Mesodermal cell (in vitro differentiated cells): ENCODE data around the gene EHBP1L1.

Experiments used
- H3K27ac ChIP-seq: 2 replicates; pipeline ENCODE4 v1.7.0; 2013; ENCODE audit warnings: mild to moderate bottlenecking, low read depth, low read length, moderate library complexity; ENCODE audit not compliant: severe bottlenecking
- H3K36me3 ChIP-seq: 2 replicates; pipeline ENCODE4 v1.7.1; 2013; ENCODE audit warnings: mild to moderate bottlenecking, low read length, moderate library complexity; ENCODE audit not compliant: control insufficient read depth, insufficient read depth
- H3K4me1 ChIP-seq: one replicate; pipeline ENCODE4 v1.7.1; 2013; ENCODE audit warnings: mild to moderate bottlenecking, low read length; ENCODE audit not compliant: insufficient read depth, control insufficient read depth, poor library complexity, severe bottlenecking
- H3K4me3 ChIP-seq: 2 replicates; pipeline ENCODE4 v1.7.0; 2013; ENCODE audit warnings: low read length, control low read depth, mild to moderate bottlenecking; ENCODE audit not compliant: insufficient read depth, poor library complexity, severe bottlenecking; ENCODE audit errors: extremely low read depth
- H3K9me3 ChIP-seq: 2 replicates; pipeline ENCODE4 v1.7.1; 2013; ENCODE audit warnings: mild to moderate bottlenecking, low read length, moderate library complexity; ENCODE audit not compliant: control insufficient read depth
- WGBS, 2 experiments: methylation state at CpG; one replicate each; pipeline ENCODE4 v1.1.5; 2013; ENCODE audit warnings: missing lambda C conversion rate in 2 of 2; ENCODE audit not compliant: insufficient coverage in 2 of 2; 5-methylcytosine and 5-hydroxymethylcytosine counted together

EHBP1L1 gene

DNA sequence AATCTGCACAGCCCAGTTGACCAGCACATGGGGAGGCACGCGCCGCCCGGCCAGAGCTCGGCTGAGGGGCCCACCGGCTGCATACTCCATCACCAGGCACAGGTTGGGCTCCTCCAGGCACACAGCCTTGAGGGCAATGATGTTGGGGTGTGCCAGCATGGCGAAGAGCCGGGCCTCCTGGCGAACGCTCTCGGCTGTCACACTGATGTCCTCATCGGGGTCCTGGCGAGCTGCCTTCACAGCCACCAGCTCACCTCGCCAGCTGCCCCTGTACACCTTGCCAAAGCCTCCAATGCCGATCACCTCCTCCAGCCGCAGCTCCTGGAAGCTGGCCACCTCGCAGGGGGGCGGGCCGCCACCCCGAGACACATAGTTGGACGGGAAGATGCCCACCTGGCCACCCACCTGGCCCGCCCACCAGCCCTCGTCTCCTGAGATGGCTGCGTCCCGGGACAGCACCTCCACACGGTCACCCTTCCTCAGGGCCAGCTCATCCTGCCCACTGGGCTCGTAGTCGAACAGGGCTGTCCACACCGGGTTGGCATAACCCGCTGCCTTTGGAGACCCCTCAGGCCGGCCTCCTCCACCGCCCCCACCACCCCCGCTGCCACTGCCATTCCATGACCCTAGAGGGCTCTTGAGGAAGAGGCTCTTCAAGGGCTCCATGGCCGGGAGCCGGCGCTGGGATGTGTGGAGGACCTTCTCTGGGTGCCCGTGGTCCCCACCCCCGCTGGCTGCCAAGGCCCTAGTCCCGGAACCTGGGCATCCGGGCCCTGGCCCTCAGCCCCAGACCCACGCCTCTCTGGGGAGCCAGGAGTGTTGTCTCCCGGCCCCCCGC lies 37.5 kb downstream of the EHBP1L1 start:
- Histone ChIP-seq H3K27ac (peak overlapping the region; percentile 79), H3K4me1 (peaks cover 38% of the 10 kb centered on the region)

GRCh38 chr11:65615229-65615949 lies 39.5 kb downstream of the EHBP1L1 start, which contains the start of gene PCNX3:
Gene PCNX3, plus strand, starts transcription at chr11:65615776. Its CDS starts 536 bp downstream, at chr11:65616312.
- Histone ChIP-seq H3K4me3 (peak within 1 kb of the TSS; percentile 85), H3K27ac (peak within 1 kb of the TSS; percentile 83), H3K9me3 (no peaks in the 10 kb centered on the region), H3K4me1 (peaks cover 36% of the 10 kb centered on the region), H3K36me3 (peaks cover 57% of the 10 kb centered on the region)
- WGBS, 2 experiments = 0 to 1% methylated on average over 43 to 55 of the region's 55 CpGs

More for the DNA sequence above, 37.5 kb downstream of the EHBP1L1 start:
- 67 to 73% methylated on average over 29 to 37 of the region's 43 CpGs for WGBS, 2 experiments
- Histone ChIP-seq H3K9me3 (no peaks in the 10 kb centered on the region), H3K4me3 (peak overlapping the region; percentile 84), H3K36me3 (peaks cover 57% of the 10 kb centered on the region)

GRCh38 chr11:65615950-65616574 lies 40.2 kb downstream of the EHBP1L1 start:
- Histone ChIP-seq H3K27ac (peak overlapping the region; percentile 83), H3K36me3 (peaks cover 57% of the 10 kb centered on the region), H3K4me3 (peak overlapping the region; percentile 85), H3K9me3 (no peaks in the 10 kb centered on the region), H3K4me1 (peaks cover 29% of the 10 kb centered on the region)
- 0 to 4% methylated on average over 35 to 36 of the region's 50 CpGs for WGBS, 2 experiments

- Histone ChIP-seq H3K4me1 (peaks cover 24% of the 10 kb centered on the region), H3K36me3 (peaks cover 59% of the 10 kb centered on the region), H3K4me3 (peak overlapping the region; percentile 85), H3K9me3 (no peaks in the 10 kb centered on the region), H3K27ac (no peak overlapping the region)
- WGBS, 2 experiments = 82 to 88% methylated on average over 7 to 8 of the region's 10 CpGs
Observed at GRCh38 chr11:65616575-65617001, 40.7 kb downstream of the EHBP1L1 start.

DNA sequence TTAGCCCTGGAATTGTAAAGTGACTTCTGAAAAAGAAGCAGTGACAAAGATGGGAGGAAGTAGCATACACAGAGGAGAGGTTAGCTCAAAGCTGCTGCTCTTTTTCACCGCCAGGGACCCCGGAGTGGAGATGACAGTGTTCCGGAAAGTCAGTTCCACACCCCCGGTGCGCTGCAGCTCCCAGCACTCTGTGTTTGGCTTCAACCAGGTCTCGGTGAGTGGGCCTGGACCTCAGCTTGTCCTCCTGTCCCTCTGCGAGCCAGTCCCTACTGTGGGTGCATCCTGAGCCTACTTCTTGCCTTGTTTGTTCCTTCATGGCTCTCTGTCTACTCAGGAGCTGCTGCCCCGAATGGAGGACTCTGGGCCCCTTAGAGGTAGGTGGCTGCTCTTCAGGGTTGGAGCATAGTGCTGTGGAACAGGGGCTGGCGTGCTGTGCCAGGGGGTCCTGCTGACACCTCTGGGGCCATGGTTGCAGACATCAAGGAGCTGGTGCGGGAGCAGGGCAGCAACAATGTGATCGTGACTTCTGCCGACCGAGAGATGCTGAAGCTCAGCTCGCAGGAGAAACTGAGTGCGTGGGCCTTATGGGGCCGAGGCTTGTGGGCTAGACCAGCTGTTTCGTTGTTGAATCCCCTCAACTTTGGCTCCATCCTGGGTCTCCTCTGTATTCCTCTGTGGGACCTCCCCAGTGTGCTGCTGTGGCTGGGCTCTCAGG lies 41.4 kb downstream of the EHBP1L1 start:
- 94 to 97% methylated on average over 17 of the region's 17 CpGs for WGBS, 2 experiments
- H3K36me3 ChIP-seq = peaks cover 64% of the 10 kb centered on the region
- peak overlapping the region; percentile 85 for H3K4me3 ChIP-seq

DNA sequence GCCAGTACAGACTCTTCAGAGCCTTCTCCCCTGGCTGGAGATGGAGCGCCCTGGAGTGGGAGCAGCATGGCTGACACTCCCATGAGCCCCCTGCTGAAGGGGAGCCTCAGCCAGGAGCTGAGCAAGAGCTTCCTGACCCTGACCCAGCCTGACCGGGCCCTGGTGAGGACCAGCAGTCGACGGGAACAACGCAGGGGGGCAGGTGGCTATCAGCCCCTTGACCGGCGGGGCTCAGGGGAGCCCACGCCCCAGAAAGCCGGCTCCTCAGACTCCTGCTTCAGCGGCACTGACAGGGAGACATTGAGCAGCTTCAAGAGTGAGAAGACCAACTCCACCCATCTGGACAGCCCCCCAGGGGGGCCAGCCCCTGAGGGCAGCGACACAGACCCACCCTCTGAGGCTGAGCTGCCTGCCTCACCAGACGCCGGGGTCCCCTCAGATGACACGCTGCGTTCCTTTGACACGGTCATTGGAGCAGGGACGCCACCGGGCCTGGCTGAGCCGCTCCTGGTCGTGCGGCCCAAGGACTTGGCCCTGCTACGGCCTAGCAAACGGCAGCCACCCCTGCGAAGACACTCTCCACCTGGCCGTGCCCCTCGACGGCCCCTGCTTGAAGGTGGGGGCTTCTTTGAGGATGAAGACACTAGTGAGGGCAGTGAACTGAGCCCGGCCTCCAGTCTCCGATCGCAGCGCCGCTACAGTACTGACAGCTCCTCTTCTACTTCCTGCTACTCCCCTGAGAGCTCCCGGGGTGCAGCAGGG lies 42.3 kb downstream of the EHBP1L1 start:
- H3K9me3 ChIP-seq = no peaks in the 10 kb centered on the region
- 96% methylated on average over 26 to 29 of the region's 33 CpGs for WGBS, 2 experiments
- no peak overlapping the region for H3K4me3 ChIP-seq
- H3K36me3 ChIP-seq = peaks cover 63% of the 10 kb centered on the region
- peaks cover 10% of the 10 kb centered on the region for H3K4me1 ChIP-seq
- H3K27ac ChIP-seq = no peak overlapping the region

More for the DNA sequence above, 41.4 kb downstream of the EHBP1L1 start:
- H3K9me3 ChIP-seq = no peaks in the 10 kb centered on the region
- H3K4me1 ChIP-seq = peaks cover 19% of the 10 kb centered on the region
- no peak overlapping the region for H3K27ac ChIP-seq

DNA sequence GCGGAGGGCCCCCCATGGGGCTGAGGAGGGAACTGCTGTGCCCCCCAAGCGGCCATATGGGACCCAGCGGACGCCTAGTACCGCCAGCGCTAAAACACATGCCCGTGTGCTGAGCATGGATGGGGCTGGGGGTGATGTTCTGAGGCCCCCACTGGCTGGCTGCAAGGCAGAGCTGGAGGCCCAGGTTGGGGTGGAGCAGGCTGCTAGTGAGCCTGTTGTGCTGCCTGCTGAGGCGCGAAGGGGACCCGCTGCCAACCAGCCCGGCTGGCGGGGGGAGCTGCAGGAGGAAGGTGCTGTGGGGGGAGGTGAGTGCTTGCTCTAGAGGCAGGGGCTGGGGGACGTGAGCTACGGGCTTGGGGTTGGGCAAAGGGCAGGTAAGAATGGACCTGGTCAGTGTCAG lies 42.9 kb downstream of the EHBP1L1 start:
- Histone ChIP-seq H3K36me3 (peaks cover 69% of the 10 kb centered on the region), H3K9me3 (no peaks in the 10 kb centered on the region), H3K4me3 (no peak overlapping the region), H3K4me1 (peaks cover 7% of the 10 kb centered on the region), H3K27ac (no peak overlapping the region)
- WGBS, 2 experiments = 95 to 100% methylated on average over 9 to 14 of the region's 14 CpGs

- Histone ChIP-seq H3K36me3 (peaks cover 76% of the 10 kb centered on the region), H3K27ac (no peak overlapping the region), H3K4me3 (no peak overlapping the region), H3K4me1 (peaks cover 7% of the 10 kb centered on the region), H3K9me3 (no peaks in the 10 kb centered on the region)
- 97% methylated on average over 22 to 26 of the region's 29 CpGs for WGBS, 2 experiments
Observed at GRCh38 chr11:65619281-65619928, 43.6 kb downstream of the EHBP1L1 start.

- 87 to 94% methylated on average over 12 to 19 of the region's 19 CpGs for WGBS, 2 experiments
- Histone ChIP-seq H3K36me3 (peaks cover 85% of the 10 kb centered on the region), H3K9me3 (no peaks in the 10 kb centered on the region), H3K27ac (no peak overlapping the region), H3K4me3 (no peak overlapping the region), H3K4me1 (peaks cover 7% of the 10 kb centered on the region)
Observed at GRCh38 chr11:65620666-65621065, 44.8 kb downstream of the EHBP1L1 start.
